WERI-Rb-1 (cell line): ENCODE measurements around the gene COLQ.

Experiments
- DNase-seq: peaks from one replicate; pipeline ENCODE4 v3.0.0-alpha.2; 2020
- H3K27ac ChIP-seq: fragments of 250-450 bp; sonication (Bioruptor Pico); 2 replicates; pipeline ENCODE4 v1.5.1; 2020; ENCODE audit warnings: mild to moderate bottlenecking, moderate library complexity
- H3K27me3 ChIP-seq: fragments of 250-450 bp; sonication (Bioruptor Pico); 2 replicates; pipeline ENCODE4 v1.5.1; 2021; ENCODE audit warnings: mild to moderate bottlenecking, low read depth, moderate library complexity; ENCODE audit not compliant: insufficient read depth, severe bottlenecking
- H3K36me3 ChIP-seq: fragments of 250-450 bp; sonication (Bioruptor Pico); 2 replicates; pipeline ENCODE4 v1.5.1; 2020; ENCODE audit warnings: mild to moderate bottlenecking, moderate library complexity
- H3K4me3 ChIP-seq: 2 replicates; pipeline ENCODE4 v1.5.1; 2011; ENCODE audit warnings: low read depth, mild to moderate bottlenecking, control low read depth, low read length
- H3K9me3 ChIP-seq: fragments of 250-450 bp; sonication (Bioruptor Pico); 2 replicates; pipeline ENCODE4 v1.5.1; 2021; ENCODE audit warnings: mild to moderate bottlenecking, moderate library complexity; ENCODE audit not compliant: severe bottlenecking
- CTCF ChIP-seq: IDR thresholded peaks from 2 replicates; pipeline ENCODE4 v1.5.1; 2011; ENCODE audit warnings: low read depth, mild to moderate bottlenecking, control low read depth, inconsistent platforms, low read length

COLQ gene

DNA sequence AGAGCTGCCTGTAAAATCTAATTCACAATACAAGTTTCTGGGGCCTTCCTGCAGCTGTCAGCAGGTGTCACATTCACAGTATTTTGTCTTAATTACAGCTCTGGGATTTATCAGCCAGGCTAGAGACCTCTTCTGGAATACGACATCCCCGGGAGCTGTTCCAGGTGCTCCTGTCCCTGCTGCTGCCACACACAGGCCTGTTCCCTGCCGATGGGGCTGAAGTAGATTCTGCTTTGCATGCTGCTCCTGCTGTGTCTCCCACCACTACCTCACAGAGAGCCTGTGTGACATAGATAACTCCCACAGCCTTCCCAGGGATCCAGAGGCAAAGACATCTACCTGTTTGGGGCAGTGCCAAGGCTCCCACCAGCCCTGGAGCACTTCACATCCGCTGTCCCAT lies 20.4 kb downstream of the COLQ start:
- no peak for DNase-seq
- Histone ChIP-seq H3K4me3 (no peak overlapping the region), H3K27ac (no peak overlapping the region), H3K36me3 (no peaks in the 10 kb centered on the region), H3K27me3 (no peaks in the 10 kb centered on the region), H3K9me3 (no peaks in the 10 kb centered on the region)
- TF ChIP-seq CTCF = no peak

DNA sequence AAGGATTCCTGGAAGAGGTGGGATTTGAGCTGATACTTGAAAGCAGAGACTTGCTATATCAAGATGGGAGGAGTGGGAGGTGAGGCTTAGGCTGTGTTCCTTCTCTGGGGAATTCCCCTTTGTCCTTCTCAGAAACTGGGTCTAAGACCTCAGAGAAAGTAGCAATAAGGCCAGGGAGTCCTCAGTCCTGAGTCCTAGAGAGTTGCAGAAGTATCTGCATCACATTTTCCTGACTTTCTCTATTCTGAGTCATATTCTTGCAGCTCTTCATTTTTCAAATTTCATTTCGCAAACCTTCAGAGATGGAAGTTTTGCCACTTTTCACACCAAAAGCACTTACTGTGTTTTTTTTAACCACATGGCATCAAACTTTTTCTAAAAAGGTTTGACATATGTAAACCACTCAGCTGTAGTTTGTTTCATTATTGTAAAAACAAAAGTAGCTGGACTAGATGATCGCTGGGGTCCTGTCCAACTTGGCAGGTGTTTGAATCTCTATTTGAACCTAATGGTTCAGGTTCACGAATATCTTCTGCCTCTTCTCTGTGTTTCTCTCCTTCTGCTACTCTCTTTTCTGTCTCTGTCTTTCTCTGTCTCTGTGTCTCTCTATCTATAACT lies 21.3 kb downstream of the COLQ start:
- no peaks in the 10 kb centered on the region for H3K36me3 ChIP-seq
- no peaks in the 10 kb centered on the region for H3K9me3 ChIP-seq
- no peak for TF ChIP-seq CTCF
- no peak for DNase-seq
- no peak overlapping the region for H3K27ac ChIP-seq
- no peaks in the 10 kb centered on the region for H3K27me3 ChIP-seq
- H3K4me3 ChIP-seq = no peak overlapping the region

DNA sequence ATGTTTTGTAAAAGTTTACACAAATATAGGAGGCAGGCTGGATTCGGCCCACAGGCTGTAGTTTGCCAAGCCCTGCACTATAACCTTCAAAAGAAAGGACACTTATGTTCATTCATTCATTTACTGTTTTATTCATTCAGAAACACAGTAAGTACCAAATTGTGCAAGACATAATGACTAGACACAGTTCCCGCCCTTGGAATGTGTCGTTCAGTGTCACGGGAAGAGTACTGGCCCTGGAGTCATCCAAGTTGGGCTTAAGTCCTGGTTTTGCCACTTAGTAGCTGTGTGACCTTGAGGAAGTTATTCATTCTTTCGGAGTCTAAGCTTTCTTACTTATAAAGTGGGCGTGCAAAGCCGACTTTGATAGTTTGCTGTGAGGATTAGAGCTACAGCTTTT lies 22.0 kb downstream of the COLQ start:
- DNase-seq = no peak

GRCh38 chr3:15498431-15499214 lies 22.9 kb downstream of the COLQ start:
- Histone ChIP-seq H3K4me3 (no peak overlapping the region), H3K9me3 (no peaks in the 10 kb centered on the region), H3K27me3 (no peaks in the 10 kb centered on the region), H3K36me3 (no peaks in the 10 kb centered on the region), H3K27ac (no peak overlapping the region)
- DNase-seq = no peak
- no peak for TF ChIP-seq CTCF

More for the DNA sequence above, 22.0 kb downstream of the COLQ start:
- H3K27me3 ChIP-seq = no peaks in the 10 kb centered on the region
- TF ChIP-seq CTCF = no peak
- no peaks in the 10 kb centered on the region for H3K9me3 ChIP-seq
- H3K36me3 ChIP-seq = no peaks in the 10 kb centered on the region
- no peak overlapping the region for H3K4me3 ChIP-seq
- H3K27ac ChIP-seq = no peak overlapping the region

- Histone ChIP-seq H3K27ac (no peak overlapping the region), H3K27me3 (no peaks in the 10 kb centered on the region), H3K36me3 (no peaks in the 10 kb centered on the region), H3K9me3 (no peaks in the 10 kb centered on the region), H3K4me3 (no peak overlapping the region)
- no peak for TF ChIP-seq CTCF
- no peak for DNase-seq
Measured at GRCh38 chr3:15497964-15498363, 23.5 kb downstream of the COLQ start.
